Middle frontal gyrus (tissue), 1 donor: Measurements from ENCODE around the gene NRK.
"Not testable (repeated sequence)": the region's sequence is repeated elsewhere in the genome, so short reads cannot be mapped to it uniquely, and the experiment has no call there.

Source experiments
- DNase-seq: peaks from one replicate; pipeline ENCODE4 v3.0.0-alpha.2; 2015; ENCODE audit warnings: low spot score; ENCODE audit errors: extremely low spot score

NRK gene

DNA sequence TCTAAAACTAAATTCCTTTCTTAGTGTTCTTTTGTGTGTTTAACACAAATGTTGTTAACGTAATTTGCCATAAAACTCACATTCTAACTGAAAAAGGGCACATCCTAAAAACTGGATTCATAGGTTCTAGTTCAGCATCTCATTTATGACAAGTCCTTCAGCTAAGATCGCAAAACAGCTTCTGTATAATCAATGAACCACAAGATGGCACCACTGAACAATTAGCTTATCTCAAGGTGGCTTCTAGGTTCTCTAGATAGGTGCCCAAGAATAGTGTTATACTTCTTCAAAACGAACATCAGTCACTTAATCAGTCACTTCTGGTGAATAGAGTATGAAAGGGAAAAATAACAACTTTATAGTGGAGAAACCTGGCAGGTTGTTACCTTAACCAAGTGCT lies 54.3 kb downstream of the NRK start:
- no peak for DNase-seq

DNA sequence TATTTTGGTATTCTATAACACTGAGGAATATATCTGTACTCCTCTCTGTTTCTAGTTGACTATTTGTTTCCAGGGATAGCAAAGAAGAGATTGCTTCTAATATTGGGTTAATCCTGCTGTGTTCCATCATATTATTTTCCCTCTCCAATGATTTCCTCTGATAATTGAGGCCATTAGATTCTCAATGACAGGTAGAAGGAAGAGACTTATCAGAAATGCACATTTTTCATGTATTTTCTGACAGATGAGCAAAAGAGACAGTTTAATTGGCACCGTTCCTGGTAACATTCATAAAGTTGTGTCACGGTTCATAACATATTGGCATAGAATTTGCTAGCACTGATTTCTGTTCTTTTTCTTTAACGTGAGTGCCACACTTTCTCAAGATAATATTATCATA lies 58.2 kb downstream of the NRK start:
- no peak for DNase-seq

DNA sequence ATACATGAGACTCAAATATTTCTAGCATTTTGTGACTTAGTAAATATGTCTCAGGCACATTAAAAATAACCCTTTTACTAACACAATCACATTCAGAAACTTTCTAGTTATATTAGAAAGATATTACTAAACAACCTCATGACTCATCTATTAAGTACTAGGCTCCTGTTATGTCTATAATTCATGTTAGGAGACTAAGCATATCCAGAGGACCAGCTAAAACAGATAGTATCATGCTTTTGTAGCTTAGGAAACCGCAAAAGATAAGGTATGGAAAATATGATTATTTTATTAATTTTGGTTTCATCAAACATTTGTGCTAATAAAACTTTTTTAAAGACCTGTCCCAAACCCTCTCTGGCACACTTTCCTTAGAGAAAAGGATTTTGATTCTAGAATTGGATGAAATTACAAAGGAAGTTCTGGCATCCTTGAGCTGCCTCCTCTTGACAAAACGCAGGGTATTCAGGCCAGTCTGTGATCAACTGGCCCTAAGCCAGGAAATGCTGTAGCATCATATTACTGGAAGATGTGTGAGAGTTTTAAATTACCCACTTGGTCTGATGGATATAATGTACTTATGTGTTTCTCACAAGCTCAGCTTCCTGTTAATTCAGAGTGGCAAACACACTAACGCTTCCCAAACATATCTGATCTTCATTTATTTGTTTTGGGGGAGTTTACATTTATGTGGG lies 60.4 kb downstream of the NRK start:
- DNase-seq: no peak

DNA sequence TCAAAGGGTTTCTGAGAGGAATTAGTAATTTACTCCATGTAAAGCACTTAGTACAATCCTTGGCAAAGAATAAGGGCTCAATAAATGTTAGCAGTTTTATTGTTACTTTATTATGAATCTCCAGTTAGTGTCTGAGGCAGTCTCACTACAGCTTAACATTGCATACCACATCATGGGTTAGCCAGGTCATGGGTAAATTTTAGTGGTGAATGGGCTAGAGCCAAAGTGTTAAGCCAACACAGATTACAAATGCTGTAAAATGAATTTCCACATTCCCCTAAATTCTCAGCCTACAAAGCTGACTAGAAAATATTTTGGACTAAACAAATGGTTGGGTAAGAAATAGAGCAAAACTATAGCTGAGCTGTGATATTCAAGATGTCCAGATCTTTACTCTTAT lies 72.4 kb downstream of the NRK start:
- no peak for DNase-seq

DNA sequence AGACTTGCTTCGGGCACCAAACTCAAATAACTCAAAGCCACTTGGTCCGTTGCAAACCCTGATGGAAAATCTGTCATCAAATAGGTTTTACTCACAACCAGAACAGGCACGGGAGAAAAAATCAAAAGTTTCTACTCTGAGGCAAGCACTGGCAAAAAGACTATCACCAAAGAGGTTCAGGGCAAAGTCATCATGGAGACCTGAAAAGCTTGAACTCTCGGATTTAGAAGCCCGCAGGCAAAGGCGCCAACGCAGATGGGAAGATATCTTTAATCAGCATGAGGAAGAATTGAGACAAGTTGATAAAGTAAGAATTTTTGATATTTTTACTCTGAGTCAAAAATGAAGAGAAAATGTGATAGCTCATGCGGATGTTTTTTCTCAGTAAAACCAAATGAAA lies 87.2 kb downstream of the NRK start:
- no peak for DNase-seq

DNA sequence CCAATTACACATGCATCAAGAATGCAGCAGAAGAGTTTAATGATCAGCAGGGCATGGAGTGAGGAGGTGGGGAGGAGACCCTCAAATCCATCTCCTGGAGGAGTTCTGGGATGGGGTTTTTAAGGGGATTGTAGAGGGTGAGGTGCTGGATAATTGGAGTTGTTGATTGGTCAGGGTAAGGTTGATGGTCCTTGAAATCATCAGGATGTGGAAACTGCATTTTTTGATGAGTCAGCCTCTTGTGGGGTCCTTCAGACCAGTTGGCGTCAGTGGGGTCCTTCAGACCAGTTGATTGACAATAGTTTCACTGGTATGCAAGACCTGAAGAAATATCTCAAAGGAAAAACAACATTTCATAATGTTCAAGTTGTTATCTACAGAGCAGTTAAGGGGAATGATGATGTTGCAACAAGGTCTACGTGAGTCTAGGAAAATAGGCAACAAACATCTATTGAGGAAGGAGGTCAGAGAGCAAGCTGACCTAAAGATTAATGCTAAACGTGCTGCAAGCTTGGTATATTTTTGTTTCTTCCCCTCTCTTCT lies 88.3 kb downstream of the NRK start:
- DNase-seq: no peak

DNA sequence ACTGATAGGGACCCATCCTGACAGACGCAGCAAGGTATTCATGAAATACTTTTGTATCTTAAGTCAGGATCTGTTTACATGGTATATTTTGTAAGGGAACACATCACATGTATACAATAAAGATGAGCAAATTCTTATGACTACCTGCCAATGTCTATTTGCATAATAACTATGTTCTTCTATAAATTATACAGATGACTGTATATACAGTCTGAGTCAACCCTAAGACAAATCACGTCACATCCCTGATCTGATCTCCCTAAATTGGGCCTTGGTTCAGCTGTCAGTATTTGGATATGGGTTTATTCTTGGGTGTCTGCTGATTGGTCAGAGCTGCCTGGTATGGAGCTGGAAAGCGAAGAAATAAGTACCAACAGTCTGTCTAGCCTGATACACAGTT lies 122.9 kb downstream of the NRK start:
- no peak for DNase-seq

DNA sequence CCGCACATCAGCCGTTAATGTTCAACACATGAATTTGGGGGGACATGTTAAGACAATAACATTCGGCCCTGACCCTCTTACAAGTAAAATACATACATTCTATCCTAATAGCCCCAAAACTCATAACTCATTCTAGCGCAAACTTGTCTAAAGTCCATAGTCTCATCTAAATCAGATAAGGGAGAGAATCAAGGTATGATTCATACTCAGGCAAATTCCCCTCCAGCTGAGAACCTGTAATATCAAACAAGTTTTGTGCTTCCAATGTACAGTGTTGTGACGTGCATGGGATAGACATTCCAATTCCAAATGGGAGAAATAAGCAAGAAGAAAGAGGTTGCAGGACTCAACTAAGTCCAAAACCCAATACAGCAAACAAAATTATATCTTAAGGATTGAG lies 147.1 kb downstream of the NRK start:
- no peak for DNase-seq

DNA sequence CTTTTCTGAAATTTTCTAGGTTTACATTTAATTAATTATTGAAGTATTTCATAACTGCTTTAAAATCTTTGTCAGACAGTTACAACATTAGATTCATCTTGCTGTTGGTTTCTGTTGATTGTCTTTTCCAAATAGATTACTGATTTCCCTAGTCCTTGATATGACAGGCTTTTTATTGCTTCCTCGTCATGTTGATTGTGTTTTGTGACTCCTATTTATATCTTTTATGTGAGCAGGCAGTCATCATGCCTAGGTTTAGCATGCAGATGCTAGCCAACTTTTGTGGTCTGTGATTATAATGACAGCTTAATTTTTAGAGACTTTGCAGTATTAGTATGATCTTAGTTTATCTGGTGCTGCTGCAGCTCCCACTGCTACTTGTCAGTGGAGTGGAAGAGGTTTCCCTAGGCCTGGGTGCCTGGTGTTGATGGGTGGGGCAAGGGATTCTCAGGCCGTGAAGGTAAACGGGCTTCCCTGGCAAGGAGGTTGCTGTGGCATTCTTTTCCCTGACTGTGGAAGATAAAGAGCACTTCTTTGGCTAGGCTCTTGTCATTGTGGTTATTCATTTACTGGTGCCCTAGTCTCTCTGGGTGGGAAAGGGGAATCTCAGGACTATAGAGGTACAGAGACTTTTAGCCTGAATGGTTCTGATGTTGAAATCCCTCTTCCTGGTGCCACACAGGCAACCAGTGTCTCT lies 150.5 kb downstream of the NRK start:
- DNase-seq: no peak

DNA sequence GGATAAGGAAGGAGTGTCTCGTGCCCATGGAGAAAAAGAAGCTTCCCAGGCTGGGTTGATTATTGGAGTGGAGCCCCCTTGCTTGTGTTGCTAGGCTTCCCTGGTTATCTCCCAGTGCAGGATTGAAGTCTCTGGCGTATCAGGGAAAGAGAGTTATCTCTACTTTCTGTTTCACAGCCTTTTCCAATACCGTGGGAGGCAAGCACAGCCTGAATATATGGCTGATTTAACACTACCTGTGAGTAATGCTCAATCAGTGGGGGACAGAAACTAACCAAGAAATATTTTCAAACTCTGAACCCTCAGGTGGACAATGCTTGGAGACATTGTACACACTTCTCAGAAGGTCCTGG lies 151.0 kb downstream of the NRK start:
- DNase-seq: no peak

DNA sequence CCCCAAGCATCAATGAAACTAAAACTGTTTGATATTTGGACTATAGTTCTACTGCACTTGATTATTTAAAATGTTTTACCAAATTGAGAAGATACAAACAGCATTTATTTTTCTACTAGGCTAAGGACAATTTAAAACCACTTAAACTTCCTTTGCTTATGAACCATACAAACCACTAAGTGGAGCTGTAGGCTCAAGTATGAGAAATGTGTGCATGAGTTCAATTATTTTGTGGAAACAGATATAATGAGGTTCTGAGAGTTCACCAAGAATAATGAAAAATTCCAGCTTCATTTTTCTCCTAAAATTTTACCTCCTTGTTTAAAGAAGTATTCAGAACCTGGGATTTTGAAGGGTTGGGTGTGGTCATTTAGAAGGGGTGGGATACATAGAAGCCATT lies 153.0 kb downstream of the NRK start:
- no peak for DNase-seq

DNA sequence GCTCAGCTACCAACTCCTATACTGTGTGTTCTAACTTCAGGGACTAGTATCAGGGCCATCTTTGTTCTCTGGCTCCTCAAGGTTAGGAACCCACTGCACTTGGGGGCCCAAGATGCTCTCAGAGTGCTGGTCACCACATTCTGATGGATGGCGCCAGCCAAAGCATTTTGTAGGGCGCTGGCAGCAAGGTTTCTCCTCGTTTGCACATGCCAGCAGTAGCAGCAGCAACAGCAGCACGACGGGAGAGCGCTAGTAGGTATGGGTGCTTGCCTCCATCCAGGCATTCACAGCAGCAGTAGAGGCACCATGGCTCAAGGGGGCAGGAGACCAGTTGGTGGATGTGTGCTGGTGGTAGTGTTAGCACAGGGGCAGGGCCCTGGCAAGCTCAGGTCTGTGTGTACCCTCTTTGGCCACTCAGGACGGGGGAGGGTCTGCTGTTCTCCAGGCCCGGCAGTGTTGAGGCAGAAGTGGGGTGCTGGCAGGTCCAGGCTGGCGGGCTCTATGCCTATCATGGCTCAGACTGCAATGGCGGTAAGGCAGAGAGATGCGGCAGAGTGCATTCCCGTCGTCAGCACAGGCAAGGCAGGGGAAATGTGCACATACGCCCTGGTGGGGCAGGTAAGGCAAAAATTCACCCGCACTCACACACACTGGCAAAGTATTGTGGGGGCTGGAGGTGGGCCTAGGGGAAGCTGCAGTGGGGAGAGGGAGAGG lies 159.6 kb downstream of the NRK start:
- DNase-seq: no peak

DNA sequence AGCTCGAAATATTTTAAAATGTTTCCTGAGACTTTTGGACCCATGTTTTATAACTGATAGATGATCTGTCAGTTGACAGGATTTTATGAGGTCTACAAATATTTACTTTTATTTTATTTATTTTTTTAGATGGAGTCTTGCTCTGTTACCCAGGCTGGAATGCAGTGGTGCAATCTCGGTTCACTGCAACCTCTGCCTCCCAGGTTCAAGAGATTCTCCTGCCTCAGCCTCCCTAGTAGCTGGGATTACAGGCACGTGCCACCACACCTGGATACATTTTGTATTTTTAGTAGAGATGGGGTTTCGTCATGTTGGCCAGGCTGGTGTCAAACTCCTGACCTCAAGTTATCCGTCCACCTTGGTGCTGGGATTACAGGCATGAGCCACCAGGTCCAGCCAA lies 166.1 kb downstream of the NRK start:
- not testable (repeated sequence) for DNase-seq

DNA sequence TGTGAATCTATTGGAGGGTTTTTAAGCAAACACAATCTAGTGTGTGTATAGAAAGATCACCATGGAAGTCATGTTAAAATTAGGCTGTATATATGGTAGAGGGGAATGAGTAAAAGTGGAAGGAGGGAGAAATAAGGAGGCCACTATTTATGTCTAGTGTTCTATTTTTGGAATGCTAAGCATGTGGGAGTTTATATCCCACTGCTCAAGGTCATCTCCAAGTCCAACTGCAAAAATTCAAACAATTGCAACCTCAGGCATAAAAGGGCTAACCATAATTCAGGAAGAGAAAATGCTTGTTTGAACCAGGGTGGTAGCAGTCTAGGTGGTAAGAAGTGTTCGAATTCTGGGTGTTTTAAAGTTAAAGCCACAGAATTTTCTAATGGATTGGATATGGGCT lies 177.0 kb downstream of the NRK start:
- no peak for DNase-seq

DNA sequence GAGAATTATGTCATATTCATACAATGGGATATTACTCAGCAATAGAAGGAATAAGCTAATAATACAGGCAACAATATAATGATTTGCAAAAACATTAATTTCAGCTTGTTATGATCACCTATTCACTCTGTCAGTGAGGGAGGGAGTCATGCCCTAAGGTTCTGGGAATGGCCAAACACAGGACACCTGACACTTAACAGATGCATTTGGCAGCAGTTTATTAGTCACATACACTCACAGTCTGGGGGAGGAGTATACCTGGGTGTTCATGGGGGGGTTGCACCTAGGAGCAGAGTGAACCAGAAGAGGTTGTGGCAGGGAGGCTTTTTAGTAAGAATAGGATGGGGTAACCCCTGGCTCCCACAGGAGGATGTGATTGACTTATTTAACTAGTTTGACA lies 177.9 kb downstream of the NRK start:
- DNase-seq: no peak

DNA sequence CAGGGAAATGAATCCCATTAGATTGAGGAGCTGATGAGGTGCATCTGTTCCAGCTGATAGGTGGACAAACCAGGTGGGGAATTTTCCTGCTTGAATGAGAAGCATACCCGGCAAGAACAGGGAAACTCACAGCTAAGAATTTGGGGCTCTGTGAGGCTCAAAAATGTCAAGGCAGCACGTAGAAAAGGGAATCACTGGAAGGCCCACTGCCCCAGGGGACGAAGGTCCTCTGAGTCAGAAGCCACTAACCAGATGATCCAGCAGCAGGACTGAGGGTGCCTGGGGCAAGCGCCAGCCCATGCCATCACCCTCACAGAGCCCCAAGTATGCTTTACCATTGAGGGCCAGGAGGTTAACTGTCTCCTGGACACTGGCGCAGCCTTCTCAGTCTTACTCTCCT lies 178.3 kb downstream of the NRK start:
- not testable (repeated sequence) for DNase-seq

DNA sequence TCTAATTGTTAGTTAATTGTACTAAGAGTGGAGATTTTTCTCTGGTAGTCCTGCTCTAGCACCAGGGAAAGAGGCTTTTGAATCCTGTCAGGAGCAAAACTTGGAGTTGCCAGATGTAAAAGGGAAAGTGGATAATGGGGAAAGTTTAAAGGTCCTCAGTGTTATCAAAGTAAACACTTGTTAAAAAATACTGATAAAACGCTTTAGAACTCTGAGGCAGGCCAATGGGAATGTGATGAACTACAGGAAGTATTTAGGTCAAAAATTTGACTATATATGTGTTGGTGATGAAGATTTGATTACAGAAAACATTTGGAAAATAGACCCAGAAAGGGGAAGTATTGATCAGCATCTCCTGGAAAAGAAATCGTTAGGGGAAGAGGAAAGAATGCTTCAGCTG lies 183.3 kb downstream of the NRK start:
- no peak for DNase-seq

DNA sequence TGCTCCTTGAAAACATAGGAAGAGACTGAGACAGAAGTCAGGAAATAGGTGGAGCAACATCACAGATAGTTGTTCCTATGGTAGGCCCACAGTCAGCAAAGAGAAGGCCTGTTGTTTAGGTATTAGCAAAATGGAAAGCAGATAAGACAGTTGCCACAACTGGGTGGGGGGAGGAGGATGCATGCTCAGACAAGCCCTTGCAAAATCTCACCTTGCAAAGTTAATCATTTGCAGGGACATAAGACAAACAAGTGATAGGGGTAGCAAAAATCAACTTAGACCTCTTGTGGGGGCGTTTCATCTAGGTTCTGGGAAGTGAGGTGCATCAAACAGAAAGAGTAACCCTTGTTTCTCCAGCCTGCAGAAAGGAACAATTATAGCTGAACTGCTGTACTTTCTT lies 185.5 kb downstream of the NRK start:
- no peak for DNase-seq
